HuH-7.5 (cell line): Measurements from ENCODE around the gene ANKLE1.

Experiments
- DNase-seq: peaks from one replicate; pipeline ENCODE4 v3.0.0; 2011; ENCODE audit warnings: low spot score

The ANKLE1 gene

DNA sequence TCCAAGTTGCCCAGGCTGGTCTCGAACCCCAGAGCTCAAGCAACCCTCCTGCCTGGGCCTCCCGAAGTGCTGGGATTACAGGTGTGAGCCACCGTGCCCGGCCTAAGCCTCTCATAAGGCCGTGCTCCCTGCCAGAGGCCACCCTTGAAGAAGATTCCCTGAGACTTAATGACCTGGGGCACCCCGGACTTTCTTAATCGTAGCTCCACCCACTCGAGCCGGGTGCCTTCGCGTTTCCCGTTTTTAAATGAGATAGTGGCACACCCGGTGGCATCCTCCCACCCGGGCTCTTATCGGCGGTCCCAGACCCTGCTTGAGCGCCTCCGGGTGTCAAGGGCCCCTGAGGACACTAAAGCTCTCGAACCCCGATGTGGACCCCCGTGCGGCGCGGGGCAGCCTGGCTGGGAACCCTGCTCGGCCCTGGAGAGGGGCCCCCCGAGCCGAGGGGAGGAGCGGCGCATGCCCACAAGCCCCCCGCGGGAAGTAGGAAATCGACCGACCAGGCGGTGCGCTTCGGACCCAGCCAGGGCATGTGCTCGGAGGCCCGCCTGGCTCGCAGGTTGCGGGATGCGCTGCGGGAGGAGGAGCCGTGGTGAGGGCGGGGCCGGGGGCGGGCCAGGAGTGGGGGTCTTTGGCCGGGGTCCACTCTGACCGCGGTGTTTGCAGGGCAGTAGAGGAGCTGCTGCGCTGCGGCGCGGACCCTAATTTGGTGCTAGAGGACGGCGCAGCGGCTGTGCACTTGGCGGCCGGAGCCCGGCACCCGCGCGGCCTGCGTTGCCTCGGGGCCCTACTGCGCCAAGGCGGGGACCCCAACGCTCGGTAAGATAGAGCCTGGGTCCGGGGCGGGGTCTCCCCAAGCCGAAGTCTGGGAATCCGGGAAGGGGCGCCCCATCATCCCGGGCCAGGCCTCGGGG, at the start of gene ANKLE1:
TSS of gene ANKLE1 (plus strand) at position 511 of the 914 bp plus-strand sequence. CDS start at position 531, 20 bp downstream.
- peak; percentile 53 for DNase-seq

DNA sequence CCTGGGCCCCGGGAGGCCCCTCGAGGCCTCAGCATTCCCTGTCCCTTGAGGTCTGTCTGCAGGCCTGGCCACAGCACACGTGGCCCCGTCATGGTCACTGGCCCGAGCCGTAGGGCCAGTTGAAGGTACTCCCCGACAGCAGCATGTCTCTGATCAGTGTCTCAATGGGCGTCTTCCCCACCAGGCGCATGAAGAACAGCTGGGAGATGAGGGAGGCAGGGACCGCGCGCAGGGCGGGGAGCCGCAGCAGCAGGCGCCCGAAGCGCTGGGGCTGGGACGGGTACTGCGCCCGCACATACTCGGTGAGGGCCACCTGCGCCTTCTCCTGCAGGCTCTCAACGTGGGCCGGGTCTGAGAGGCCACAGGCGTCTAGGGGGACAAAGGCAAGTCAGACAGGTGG, 49.4 kb upstream of the ANKLE1 start:
- no peak for DNase-seq

DNA sequence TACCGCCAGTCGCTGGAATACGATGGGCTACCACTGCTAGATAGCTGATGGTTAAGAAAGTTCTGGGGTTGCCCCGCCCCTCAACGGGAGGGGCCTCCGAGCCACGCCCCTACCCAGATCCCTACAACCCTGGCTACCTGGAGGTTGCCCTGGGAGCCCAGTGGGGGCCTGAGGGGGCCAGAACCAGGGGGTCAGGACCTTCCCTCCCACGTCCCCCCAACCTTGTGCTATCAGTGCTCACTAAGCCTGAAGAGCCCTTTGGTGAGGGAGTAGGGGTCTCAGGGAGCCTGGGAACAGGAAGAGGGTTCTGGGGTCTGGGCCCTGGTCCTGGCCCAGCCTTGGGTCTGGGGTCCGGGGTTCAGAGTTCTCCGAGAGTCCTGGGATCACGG, 46.8 kb upstream of the ANKLE1 start:
- DNase-seq: peak; percentile 65

DNA sequence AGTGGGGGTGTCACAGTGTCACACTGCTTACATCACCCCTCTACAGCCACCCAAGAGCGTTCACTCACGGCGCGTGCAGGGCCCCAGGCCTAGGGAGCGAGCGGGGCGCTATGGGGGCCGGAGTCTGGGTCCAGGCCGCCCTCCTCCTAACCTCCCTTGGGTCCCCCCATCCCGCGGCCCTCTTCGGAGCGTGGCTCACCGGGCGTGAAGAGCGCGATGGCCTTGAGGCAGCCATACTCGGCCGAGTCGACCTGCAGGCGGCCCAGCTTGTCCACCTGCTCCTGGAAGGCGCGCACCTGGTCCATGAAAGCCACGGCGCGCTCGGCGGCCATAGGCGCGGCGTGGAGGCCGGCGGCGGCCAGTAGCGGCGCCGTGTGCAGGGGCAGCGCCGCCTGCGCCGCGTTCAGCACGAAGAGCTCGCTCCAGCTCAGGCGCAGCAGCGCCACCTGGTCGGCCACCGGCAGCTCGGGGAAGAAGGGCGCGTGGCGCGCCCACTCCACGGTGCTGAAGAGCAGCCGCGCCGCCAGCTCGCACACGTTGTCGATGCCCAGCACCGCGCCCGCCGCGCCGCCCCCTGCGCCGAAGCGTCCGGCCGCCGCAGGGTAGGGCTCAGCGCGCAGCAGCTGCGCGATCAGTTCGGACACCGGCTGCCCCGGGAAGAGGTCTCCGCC, 46.3 kb upstream of the ANKLE1 start:
- no peak for DNase-seq

DNA sequence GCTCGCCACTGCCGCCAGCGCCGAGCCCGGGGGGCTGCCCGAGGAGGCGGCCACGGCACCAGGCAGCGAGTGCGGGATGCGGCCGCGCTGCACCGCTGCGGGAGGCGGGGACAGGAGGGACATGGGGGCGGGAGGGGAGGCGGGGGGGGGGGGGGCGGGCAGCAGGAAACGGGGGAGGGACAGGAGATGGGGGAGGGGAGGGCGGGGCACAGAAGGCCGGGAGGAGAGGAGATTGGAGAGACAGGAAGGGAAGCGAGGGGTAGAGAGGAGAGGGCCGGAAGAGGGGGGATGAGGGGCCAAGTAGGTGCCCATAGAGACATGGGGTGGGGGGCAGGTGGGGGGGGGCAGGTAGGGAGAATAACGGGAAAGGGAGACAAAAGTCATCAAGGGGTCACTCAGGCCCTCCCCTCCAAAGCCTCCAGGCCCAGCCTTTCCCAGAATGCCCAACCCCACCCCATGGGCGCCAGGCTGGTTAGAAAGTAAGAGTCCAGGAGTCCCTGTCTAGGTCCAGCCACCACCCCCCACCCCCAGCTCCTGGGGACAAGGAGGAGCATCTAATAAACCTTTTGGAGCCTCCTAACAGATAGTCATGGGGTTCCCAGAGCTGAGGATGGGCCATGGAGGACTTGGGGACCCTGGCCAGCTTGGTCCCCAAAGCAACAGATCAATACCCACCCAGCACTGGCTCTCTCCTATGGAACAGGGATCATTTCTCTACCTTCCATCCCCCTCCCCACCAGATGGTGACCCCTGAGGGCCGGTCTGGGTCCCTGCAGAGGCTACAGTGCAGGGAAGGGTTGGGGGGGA, 45.5 kb upstream of the ANKLE1 start:
- DNase-seq: no peak

GRCh38 chr19:17236811-17237543, 44.7 kb upstream of the ANKLE1 start:
- DNase-seq: no peak

DNA sequence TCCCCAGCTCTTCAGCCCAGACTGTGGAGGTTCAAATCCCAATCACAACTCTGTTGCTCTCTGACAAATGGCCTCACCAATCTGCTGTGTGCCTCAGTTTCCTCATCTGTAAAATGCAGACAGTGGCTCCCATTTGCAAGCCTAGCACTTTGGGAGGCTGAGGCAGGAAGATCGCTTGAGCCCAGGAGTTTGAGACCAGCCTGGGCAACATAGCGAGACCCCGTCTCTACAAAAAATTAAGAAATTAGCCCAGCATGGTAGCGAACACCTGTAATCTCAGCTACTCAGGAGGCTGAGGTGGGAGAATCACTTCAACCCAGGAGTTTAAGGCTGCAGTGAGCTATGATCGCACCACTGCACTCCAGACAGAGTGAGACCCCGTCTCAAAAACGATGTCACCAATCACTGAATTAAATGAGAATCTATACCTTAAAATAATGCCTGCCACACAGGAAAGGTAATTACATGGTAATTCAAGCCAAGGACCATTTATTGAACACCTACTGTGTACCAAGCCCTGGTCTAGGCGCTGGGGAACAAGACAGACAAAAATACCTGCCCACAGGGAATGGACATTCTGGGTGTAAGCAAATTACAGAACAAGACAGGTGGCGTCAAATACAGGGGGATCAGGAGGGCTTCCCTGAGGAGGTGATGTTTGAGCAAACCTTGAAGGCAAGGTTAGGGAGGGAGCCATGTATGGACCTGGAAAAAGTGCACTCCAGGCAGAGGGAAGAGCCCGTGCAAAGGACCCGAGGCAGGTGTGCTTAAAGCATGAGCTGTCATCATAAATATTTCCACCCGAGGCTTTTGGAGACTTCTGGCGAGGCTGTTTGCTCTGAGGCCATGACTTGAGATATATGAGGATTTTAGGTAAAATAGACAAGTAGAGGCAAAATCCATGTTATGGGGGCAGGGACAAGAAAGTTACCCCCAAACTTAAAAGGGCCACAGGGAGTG, 43.7 kb upstream of the ANKLE1 start:
- no peak for DNase-seq

GRCh38 chr19:17240062-17240752, 41.5 kb upstream of the ANKLE1 start:
- DNase-seq: peak; percentile 89

DNA sequence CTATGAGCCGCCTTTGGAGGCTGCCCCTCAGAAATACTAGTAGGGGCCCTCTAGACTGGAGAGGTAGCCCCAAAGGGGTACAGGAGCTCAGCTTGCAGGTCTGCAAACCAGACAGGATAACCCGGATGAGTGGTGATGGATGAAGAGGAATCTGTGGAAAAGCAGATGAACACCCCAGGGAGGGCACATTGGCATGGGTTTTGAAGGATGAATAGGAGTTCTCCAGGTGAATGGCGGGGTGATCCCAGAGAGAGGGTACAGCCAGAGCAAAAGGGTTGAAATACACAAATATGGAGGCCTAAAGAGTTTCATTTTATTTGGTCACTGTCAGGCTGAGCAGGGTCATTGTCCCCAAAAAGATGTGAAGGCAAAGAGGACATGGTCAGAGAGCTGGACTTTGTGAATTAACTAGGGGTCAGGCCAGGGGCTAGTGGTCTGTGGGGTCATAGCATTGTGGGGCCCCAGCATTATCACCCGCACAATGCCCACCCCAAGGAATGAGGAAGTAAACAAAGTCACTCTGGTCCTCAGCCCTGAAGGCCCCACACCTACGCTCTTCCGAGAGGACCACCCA, 40.8 kb upstream of the ANKLE1 start:
- no peak for DNase-seq

GRCh38 chr19:17242431-17243208, 39.1 kb upstream of the ANKLE1 start:
- DNase-seq: no peak

GRCh38 chr19:17243211-17243829, 38.4 kb upstream of the ANKLE1 start:
- peak; percentile 71 for DNase-seq

DNA sequence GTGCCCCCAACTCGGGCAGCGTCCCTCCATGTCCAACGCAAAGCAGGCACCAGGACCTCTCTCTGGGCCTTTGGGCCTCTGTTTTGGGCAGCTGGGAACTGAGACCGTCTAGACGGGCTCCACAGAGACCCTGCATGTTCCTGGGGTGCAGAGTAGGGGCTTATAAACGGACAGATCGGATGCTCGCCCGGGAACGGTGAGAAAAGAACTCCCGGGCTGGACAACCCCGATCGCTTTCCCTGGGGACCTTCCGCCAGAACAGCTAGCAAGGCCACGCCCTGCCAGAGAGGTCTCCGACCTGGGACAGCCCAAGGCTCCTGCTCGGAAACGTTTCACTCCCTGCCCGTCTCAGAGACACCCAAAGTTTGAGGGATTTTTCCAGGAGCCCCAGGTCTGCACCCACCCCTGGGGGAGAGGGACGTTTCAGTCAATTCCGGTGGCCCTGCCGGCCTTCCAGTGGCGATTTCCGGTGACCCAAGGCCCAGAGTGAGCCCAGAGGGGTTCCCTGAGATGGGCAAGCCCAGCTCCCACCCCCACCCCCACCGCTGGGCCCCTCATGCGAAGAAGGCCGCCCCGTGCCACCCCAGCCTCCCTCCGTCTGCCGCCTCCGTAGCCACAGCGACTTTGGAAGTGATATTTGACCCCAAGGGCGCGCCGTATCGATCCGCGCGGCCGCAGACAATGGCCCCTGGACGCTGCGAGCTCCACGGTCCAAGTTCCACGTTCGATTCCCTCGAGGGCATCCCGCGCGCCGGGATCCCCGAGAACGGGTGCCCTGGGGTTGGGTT, 37.7 kb upstream of the ANKLE1 start:
- peak; percentile 82 for DNase-seq

- DNase-seq: no peak
Observed at GRCh38 chr19:17244618-17245534, 36.8 kb upstream of the ANKLE1 start.

- DNase-seq: peak; percentile 93
Observed at GRCh38 chr19:17245535-17245984, 36.1 kb upstream of the ANKLE1 start, which contains the start of gene NR2F6. Gene NR2F6 (minus strand): TSS chr19:17245919. CDS start chr19:17245220, 699 bp downstream.

GRCh38 chr19:17246681-17247425, 34.8 kb upstream of the ANKLE1 start:
- DNase-seq: peak; percentile 93
